GM18502 (cell line): ENCODE data around the gene NEURL2.
"Not testable (repeated sequence)": the region's sequence is repeated elsewhere in the genome, so short reads cannot be mapped to it uniquely, and the experiment has no call there.

ENCODE experiments used
- ATAC-seq: cut with Tn5 transposase; IDR thresholded peaks from one replicate; pipeline ENCODE4 v1.9.1; 2021; ENCODE audit warnings: mild to moderate bottlenecking; ENCODE audit not compliant: unreplicated experiment, poor library complexity

NEURL2 gene

GRCh38 chr20:45901332-45901731 lies 10.3 kb upstream of the NEURL2 start:
- not testable (repeated sequence) for ATAC-seq

- ATAC-seq, result no peak
Observed at GRCh38 chr20:45899046-45899835, 8.2 kb upstream of the NEURL2 start.

- ATAC-seq, result no peak
Observed at GRCh38 chr20:45898285-45898684, 7.3 kb upstream of the NEURL2 start.

- ATAC-seq, result no peak
Observed at GRCh38 chr20:45897692-45898091, 6.7 kb upstream of the NEURL2 start.

- no peak for ATAC-seq
Observed at GRCh38 chr20:45897289-45897688, 6.3 kb upstream of the NEURL2 start.

GRCh38 chr20:45896641-45897161 lies 5.7 kb upstream of the NEURL2 start:
- ATAC-seq, result no peak

- no peak for ATAC-seq
Observed at GRCh38 chr20:45894797-45895196, 3.8 kb upstream of the NEURL2 start.

GRCh38 chr20:45893831-45894230 lies 2.8 kb upstream of the NEURL2 start:
- no peak for ATAC-seq

GRCh38 chr20:45892828-45893500 lies 2.0 kb upstream of the NEURL2 start:
- ATAC-seq, result no peak

- ATAC-seq, result no peak
Observed at GRCh38 chr20:45892049-45892825, 1.2 kb upstream of the NEURL2 start.

- no peak for ATAC-seq
Observed at GRCh38 chr20:45890077-45890984, 677 bp downstream of the NEURL2 start.

GRCh38 chr20:45888681-45889080 lies 2.3 kb downstream of the NEURL2 start:
- ATAC-seq, result no peak

- no peak for ATAC-seq
Observed at GRCh38 chr20:45887346-45887715, 3.7 kb downstream of the NEURL2 start, which contains the start of gene SPATA25. Gene SPATA25 (minus strand): TSS chr20:45887622. CDS start chr20:45887590, 32 bp downstream.

GRCh38 chr20:45886590-45887345 lies 4.2 kb downstream of the NEURL2 start:
- ATAC-seq, result no peak

- ATAC-seq, result no peak
Observed at GRCh38 chr20:45883100-45883469, 7.9 kb downstream of the NEURL2 start.

GRCh38 chr20:45882469-45883099 lies 8.4 kb downstream of the NEURL2 start:
- ATAC-seq, result no peak

GRCh38 chr20:45880988-45881788 lies 9.8 kb downstream of the NEURL2 start, which contains the start of gene ZSWIM1:
Gene ZSWIM1 (plus strand): TSS chr20:45881227. CDS start chr20:45882593, 1,366 bp downstream.
- ATAC-seq, result peak; percentile 96
